ENCODE data around the gene EMSY.
A peak's percentile ranks its signal among the peaks of the same experiment; 100 is the strongest.
"Not testable (repeated sequence)": the region's sequence is repeated elsewhere in the genome, so short reads cannot be mapped to it uniquely, and the experiment has no call there.

Gene EMSY

DNA sequence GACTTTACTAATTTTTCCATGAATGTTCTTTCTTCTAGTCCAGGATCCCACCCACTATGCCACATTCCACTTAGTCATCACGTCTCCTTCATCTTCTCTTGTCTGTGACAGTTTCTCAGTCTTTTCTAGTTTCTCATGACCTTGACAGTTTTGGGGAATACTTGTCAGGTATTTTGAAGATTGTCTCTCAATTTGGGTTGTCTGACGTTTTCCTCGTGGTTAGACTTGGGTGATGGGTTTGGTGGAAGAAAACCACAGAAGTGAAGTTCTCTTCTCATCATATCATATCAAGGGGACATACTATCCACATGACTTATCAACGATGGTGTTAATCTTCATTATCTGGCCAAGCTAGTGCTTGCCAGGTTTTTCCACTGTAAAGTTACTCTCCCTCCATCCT, 123.3 kb downstream of the EMSY start:
- no peak for DNase-seq (ENCODE audit: low read depth in 2 of 2)

DNA sequence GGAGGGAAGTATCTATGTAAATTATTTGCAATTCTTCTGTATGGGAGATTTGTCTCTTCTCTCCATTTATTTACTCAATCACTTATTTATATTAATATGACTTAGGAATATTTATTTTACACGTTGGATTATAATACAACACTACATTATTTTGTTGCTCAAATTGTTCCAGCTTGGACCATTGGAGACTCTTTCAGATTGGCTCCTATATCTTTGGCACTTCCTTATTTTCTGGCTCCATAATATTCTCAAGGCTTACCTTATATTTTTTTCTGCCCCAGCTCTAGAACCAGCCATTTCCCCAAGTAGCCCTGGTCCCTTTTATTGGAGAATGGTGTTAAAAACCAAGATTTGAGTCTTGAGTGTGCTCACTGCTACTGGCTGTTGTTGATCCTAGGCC, 123.8 kb downstream of the EMSY start:
- no peak for DNase-seq (ENCODE audit: low read depth in 2 of 2)

DNA sequence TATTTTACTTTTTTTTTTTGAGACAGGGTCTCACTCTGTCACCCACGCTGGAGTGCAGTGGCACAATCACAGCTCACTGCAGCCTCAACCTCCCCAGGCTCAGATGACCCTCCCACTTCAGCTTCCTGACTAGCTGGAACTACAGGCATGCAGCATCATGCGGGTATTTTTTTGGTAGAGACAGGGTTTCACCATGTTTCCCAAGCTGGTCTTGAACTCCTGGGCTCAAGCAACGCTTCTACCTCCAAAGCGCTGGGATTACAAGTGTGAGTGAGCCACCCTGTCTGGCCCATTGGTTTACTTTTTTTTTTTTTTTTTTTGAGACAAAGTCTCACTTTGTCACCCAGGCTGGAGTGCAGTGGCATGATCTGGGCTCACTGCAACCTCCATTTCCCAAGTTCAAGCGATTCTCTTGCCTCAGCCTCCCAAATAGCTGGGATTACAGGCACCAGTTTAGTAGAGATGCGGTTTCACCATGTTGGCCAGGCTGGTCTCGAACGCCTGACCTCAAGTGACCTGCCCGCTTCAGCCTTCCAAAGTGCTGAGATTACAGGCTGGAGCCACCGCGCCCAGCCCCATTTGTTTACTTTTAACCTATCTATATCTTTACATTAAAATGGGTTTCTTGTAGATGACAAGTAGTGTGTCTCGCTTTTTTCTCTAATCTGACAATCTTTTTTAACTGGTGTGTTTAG, 127.5 kb downstream of the EMSY start:
- DNase-seq (ENCODE audit: low read depth in 2 of 2), result not testable (repeated sequence)

DNA sequence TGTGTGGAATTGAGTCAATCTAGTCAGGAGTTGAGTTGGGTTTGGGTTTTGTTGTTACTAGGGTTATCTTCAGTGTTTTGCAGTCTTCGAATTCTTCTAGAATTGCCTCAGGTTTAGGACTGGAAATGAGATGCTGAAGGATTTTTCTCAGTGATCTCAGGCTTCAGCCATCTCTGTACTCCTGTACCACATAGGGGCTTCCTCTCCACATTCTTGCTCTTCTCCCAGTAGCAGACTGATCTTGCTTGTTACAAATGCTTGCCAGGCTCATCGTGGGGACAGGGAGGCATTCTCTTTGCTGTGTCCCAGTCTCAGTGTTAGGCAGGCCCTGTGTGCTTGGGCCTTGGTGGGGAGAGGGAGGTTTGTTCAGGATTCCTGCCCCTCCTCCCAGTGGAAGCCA, 129.6 kb downstream of the EMSY start:
- DNase-seq (ENCODE audit: low read depth in 2 of 2), result no peak

DNA sequence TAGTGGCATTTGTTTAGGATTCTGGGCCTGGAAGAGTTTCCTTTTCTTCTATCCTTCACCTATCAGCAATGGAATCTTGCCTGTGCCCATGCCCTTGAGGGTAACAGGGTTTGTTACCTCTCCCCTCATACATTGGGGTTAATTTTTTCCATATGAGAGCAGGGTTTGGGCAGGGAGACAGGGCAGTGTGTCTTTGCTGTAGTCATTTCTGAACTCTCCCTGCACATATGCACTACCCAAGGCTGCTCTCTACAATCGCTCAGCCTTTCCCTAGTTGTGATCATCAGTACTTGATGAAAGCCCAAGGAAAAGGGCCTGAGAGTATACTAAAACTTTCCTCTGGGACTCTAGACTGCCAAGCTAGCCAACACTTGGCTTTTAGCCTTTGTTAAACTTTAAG, 130.1 kb downstream of the EMSY start:
- no peak for DNase-seq (ENCODE audit: low read depth in 2 of 2)

DNA sequence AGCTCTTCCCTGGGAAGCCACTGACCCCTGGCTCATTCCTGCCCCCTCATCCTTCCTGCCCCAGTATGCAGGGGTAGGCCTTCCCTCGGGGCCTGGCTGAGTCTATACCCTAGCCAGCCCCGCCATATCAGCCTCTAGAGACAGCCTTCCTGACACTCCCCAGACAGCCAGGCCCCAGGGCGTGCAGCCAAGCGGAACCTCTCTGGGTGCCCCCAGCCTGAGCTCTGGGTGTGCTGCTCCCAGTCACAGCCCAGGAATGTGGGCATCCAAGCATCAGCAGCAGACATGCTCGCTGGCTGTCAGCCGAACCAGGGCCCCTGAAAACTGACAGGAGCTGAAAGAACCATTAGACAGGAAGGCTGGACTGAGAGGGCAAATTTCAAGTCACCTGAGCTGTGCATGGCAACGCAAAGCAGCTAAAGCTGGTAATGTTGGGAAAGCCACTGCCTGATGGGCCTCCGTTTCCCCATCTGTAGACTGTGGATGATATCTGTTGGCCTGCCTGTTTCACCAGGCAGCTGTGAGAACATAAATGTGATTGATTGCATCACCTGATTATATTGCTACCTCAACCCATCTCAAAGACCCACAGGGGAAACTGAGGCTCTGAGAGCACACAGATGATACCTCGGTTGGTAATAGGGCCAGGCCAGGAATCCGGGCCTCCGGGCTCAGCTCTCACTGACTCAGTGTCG, 132.6 kb downstream of the EMSY start:
- no peak for DNase-seq (ENCODE audit: low read depth in 2 of 2)

DNA sequence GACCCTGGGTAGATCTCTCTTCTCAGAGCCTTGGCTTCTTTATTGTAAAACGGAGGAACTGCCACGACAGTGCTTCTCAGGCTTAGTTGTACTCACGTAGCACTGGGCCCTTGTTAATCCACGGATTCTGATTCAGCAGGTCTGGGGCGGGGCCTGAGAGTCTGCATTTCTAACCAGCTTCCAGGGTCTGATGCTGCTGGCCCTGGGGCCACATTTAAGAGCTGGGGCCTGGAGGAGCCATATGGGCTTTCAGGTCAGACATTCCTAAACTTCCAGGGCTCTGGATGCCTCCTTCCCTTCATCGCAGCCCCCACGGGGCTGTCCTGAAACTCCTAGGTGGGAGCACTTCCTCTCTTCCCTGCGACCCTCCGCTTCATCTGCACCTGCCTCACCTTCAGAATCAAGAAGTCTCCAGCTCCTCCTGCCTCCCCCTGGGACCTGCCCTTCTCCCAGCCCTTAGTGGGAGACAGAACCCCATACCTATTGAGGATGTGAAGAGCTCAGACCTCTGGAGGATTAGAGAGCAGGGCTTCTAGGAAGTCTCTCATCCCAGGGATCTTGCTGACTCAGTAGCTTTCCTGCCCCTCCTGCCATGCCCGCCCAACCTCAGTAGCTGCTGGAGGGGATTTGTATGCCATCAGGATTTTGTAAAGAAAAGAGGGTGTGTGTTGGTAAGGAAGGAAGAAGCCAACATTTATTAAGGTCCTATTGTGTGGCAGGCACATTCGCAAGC, 133.3 kb downstream of the EMSY start:
- no peak for DNase-seq (ENCODE audit: low read depth in 2 of 2)

DNA sequence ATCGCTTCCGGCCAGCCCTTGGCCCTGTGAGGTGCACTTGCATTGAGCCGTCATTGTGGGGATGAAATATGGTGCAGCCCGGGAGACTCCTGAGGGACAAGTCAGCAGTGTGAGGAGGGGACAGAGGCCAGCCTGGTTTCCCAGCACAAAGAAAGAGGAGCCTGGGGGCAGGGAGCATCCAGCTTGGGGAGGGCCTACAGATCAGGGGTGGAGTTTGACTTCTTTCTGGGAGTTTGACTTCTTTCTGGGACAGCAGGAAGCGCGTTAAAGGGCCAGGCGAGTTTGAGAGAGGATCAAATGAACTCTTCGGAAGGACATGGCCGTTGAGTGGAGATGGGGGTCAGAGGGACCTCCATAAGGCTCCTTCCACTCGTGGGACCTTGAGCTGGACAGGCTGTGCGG, 133.8 kb downstream of the EMSY start:
- no peak for DNase-seq (ENCODE audit: low read depth in 2 of 2)

DNA sequence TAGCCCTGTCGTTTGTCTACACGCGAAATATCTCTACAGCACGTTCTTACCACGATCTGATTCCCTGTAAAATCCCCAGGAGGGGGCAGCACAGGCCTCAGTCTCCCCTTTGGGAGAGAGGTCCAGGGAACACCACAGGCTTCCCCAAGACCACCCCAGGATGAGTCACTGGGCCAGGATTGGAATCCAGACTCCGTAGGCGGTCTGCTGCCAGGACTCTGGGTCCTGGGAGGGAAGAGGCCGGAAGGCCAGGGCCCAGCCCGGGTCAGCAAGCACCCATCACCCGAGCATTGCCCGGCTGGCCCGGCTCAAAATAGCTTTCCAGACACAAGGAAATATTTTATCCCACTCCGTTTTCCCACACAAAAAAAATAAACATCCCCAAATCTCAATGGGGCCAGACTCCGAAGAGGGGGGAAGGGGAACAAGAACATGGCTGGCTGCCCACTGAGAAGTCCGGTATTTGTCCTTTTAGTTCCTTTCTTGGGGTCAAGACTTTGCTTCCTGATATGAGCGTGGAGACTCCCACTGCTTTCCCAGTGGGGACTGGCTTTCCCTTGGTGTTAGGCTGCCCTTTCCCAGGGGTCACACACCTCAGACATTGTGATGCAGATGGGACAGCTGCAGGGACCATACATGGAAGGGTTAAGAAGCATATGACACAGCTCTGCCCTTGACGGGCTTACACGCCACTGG, 134.4 kb downstream of the EMSY start:
- no peak for DNase-seq (ENCODE audit: low read depth in 2 of 2)

DNA sequence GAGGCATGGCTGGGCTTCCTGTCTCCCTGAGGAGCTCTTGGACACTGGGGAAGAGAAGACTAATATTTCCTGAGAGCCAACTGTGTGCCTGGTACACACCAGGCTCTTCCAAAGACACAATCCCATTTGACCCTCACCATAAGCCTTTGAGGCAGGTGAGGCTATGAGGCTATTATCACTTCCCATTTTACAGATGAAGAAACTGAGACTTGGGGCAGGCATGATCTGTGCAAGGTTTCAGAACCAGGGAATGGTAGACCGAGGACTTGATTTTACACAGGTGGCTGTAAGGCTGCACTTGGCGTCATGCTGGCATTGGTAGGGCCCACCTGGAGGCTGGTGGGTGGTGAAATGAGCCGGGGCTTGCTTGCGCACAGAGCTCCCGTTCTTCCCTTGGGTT, 134.9 kb downstream of the EMSY start:
- no peak for DNase-seq (ENCODE audit: low read depth in 2 of 2)

DNA sequence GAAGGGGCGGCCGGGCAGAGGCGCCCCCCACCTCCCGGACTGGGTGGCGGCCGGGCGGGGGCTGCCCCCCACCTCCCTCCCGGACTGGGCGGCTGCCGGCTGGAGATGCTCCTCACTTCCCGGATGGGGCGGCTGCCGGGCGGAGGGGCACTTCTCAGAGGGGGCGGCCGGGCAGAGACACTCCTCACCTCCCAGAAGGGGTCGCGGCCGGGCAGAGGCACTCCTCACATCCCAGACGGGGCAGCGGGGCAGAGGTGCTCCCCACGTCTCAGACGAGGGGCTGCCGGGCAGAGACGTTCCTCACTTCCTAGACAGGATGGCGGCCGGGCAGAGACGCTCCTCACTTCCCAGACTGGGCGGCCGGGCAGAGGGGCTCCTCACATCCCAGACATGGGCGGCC, 137.7 kb downstream of the EMSY start:
- DNase-seq (ENCODE audit: low read depth in 2 of 2), result not testable (repeated sequence)

DNA sequence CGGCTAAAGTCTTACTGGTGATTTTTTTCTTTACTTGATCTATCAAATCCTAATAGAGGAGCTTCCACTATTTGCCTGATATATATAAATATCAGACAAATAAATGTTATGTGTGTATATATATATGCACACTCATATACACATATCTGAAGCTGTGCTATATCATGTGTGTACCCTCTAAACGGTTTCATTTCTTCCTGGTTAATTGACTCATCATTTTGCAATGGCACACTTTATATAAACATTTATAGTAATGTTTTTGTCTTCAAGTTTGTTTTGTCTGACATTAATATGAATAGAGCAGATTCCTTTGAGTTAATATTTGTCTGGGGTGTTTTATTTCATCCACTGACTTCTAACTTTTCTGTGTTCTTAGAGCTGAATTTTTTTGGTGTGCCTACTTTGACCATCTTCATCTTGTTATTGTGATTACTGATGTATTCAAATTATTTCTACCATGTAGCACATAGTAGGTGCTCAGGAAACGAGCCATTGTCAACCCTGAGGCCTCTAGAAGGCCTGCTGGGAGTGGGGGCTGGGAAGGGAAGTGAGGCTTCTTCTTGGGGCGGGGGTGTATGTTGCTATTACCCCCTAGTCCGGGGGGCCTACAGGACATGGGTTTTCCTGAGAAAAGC, 143.1 kb downstream of the EMSY start:
- DNase-seq (ENCODE audit: low read depth in 2 of 2), result no peak

DNA sequence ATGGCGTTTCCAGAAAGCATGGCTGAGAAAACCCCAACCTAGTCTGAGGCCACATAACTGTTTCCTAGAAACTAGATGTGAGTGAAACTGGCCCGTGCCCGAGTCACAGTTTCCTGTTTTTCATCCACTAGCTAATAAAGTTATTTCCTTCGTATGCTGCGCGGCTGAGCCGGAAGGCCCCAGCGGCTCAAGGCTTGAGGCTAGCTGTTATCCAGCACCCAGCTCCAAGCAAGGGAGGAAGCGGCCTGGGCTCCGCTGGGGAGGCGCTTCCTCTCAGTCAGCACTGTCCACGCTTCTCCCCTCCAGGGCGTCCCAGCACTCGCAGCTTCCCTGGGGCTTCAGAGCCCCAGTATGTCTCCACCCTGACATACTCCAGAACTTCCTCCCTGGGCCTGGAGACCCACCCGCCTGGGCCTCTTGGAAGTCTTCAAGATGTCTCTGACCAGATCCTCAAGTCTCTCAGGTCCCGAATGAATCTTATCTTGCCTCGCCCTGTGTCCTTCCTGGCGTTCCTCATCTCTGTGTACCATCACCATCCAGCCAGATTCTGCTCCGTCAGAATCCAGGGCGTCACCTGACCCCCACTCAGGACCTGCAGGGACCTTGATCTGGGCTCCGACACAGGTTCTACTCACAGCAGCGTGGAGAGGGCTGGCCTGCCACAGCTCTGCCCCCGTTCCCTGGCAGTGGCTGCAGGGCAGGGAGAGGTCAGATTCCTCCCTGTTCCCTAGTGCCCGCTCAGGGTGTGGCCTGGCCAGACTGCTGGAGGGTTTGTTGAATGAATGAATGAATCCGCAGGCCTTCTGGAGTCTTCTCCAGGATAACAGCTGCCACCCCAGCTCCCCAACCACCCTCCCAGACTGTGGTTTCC, 143.9 kb downstream of the EMSY start:
- peak in 1 of 2 donors; percentile 10 for DNase-seq (ENCODE audit: low read depth in 2 of 2)

DNA sequence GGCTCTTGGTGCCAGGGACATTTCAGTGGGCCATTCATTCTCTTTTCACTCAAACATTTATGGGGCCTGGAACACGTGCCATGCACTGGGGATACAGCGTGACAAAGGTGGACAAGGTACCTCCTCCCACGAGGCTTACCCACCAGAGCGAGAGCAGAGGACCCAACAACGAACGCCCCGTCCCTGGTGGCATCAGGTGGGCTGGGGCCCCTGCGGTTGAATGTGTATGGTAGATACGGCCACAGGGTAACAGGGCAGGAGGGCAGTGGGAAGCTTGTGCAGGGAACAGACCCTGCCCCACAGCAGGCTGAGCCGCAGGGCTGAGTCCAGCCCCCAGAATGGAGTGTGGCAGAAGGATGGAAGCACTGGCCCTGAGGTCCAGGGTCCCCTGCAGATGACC, 144.7 kb downstream of the EMSY start:
- DNase-seq (ENCODE audit: low read depth in 2 of 2), result no peak

DNA sequence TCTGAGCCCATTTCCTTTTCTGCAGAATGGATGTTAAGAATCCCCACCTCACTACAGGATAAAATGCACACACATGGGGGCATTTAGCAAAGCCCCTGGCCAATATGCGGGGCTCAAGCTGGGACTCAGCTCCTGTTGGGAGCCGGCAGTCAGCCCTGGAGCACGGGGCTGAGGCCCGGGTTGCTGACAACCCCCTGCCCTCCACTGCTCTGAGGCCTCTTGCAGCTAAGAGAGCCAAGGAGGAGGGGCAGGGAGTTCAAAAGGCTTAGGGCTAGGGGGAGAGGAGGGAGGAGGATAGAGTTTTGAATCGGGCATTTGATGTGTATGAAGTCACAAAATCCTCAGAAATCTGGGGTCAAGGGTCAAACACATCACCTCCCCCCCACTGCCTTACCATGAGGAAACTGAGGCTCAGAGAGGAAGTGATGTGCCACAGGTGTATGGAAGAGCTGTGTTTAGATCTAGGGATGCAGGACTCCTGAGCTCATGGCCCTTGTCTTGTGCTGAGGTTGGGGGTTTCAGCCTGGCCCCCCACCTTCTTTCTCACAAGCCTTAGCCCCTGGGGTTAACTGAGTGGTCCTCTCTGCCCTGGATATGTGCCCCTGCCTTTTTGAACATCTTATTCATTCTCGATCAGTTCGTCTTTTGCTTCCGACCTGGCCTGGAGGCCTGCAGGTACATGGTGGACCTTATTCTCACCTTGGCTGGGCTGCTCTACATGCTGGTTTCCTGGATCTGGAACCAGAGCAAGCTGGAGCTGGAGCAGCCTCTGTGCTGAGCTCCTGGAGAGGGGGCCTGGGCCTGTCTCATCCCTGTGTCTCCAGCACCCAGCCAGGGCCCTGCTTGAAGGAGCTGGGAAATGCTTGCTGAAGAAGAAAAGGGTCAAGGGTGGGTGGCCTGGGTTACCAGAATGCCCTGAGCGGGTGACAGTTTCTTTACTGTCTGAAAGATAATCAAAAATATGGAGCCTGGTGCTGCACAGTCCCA, 145.4 kb downstream of the EMSY start:
- DNase-seq (ENCODE audit: low read depth in 2 of 2), result no peak

DNA sequence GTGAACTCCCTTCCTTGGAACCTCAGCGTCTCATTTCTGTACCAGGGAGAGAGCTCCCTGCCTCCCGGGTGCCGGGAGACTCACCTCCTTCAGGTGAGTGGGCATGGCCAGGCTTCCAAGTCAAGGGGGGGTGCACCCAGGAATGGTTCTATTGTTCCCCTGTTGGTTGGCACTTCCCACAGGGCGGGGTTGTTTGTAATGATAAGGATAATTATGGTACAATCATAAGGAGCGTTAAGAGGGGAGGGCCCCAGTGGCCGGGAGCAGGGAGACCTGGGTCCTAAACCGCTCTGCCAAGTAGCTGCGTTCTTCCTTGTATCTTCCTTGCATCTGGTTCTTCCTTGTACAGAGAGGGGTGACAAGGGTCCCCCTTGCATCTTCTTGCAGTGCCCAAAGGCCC, 146.6 kb downstream of the EMSY start:
- DNase-seq (ENCODE audit: low read depth in 2 of 2), result no peak

DNA sequence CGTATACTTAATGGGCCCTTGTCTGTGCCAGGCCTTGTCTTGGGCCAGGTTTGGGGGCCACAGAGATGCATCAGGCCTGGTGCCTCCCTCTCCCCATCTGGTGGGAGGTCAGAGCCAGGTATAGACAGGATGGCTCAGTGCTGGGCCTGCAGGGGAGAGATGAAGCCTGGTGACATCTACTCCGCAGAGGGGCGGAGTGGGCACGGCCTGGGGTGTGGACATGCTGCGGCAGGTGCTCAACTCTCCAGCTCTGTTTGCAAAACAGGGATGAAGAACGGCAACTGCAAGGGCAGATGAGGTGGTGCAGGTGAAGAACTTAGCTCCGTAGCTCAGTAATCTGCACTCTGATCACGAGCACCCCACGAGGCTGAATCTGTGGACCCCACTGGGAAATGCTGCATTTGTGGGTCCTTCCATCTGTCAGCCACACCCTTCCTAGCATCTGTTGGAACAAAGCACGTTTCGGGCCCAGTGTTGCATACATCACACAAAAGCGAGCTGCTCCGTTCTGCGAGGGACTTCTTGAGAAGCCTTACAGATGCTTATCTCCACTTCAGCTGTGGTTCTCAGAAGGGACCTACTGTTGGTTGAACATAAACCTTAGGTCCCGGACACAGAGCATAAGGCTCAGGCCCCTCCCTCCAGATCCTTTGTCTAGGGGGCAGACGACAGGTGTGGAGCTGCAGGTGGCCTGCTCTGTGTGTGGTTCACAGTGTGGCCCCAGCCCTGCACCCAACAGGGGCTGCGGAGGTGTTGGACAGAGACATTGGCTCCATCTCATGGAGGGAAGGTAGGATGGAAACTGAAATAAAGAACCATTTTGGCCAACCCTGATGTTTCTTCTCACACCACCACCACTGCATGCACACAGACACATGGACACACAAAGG, 147.5 kb downstream of the EMSY start:
- no peak for DNase-seq (ENCODE audit: low read depth in 2 of 2)

DNA sequence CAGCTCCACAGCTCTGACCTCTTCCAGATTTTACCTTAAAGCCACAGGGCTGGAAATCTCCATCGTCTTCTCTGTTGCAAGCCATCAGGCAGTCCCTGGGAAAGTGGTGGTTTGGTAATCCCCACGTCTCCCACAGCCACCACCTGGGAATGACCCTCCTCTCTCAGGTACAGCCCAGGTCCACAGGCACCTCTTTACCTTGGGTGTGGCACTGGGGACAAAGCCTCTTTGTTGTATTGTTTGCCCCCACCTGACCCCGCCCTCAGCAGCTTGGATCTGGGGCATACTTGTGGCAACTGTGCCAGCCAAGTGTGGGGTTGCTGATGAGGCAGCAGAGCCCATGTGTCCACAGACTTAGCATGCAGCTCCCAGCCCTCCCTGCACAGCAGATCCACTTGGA, 148.1 kb downstream of the EMSY start:
- DNase-seq (ENCODE audit: low read depth in 2 of 2), result no peak

DNA sequence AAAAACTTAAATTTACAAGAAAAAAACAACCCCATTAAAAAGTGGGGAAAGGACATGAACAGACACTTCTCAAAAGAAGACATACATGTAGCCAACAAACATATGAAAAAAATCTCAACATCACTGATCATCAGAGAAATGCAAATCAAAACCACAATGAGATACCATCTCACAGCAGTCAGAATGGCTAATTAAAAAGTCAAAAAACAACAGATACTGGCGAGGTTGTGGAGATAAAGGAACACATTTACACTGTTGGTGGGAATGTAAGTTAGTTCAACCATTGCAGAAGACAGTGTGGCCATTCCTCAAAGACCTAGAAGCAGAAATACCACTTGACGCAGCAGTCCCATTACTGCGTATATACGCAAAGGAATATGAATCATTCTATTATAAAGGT, 150.3 kb downstream of the EMSY start:
- not testable (repeated sequence) for DNase-seq (ENCODE audit: low read depth in 2 of 2)
